ENCODE results near the gene DHX40. TPM values are rescaled to one million over a fixed set of nuclear protein-coding genes. Genes with fewer than 3 reads are reported as not detected.
A peak's percentile ranks its signal among the peaks of the same experiment; 100 is the strongest.
"Not testable (repeated sequence)": the region's sequence is repeated elsewhere in the genome, so short reads cannot be mapped to it uniquely, and the experiment has no call there.

DHX40 gene
- total RNA-seq, 1 experiment from 2014 or later, result 22.9 TPM

GRCh38 chr17:59651346-59651745, 85.9 kb downstream of the DHX40 start:
- POLR2A ChIA-PET (ENCODE audit: low non-redundant PET), result no interaction called here
- Histone ChIP-seq H3K36me3 (ENCODE audit: insufficient read depth, low read length, poor library complexity, severe bottlenecking) (peaks cover 83% of the 10 kb centered on the region), H3K4me1 (ENCODE audit: insufficient read depth, low read length, poor library complexity, severe bottlenecking) (no peaks in the 10 kb centered on the region), H3K4me3 (ENCODE audit: low read depth, low read length, poor library complexity, severe bottlenecking) (no peak overlapping the region), H3K27me3 (replicated peaks; ENCODE audit: insufficient read depth, low read depth, low read length, poor library complexity) (no peaks in the 10 kb centered on the region), H3K27ac (ENCODE audit: low read depth, low read length, poor library complexity, severe bottlenecking) (no peak overlapping the region), H3K9me3 (ENCODE audit: low read depth, low read length, poor library complexity, severe bottlenecking) (peaks cover 12% of the 10 kb centered on the region)
- no TSS peak for BruUV-seq (replicated peaks)
- DNase-seq (ENCODE audit: low spot score), result no peak
- TF ChIP-seq CTCF (conservative IDR thresholded peaks at IDR 0.05; ENCODE audit: low read depth, low read length), result no peak
- no peak for TF ChIP-seq EZH2 (IDR thresholded peaks at IDR 0.05; ENCODE audit: borderline replicate concordance, low read depth, low read length, poor library complexity, severe bottlenecking)
- CTCF ChIA-PET, result no interaction called here
- intact Hi-C loops (cut with micrococcal nuclease; ENCODE audit: unreplicated experiment), result no loop called here

DNA sequence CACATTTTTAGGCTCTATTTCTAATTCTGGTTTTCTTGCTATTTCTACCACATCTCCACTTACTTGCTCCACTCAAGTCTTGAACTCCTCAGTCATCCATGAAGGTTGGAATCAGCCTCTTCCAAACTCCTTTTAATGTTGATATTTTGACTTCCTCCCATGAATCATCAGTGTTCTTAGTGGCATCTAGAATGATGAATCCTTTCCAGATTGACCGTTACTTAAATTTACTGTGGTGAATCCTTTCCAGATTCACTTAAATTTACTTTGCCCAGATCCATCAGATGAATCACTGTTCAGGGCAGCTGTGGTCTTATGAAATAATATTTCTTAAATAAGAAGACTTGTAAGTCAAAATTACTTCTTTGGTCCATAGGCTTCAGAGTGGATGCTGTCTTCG, 86.7 kb downstream of the DHX40 start:
- Histone ChIP-seq H3K4me1 (ENCODE audit: insufficient read depth, low read length, poor library complexity, severe bottlenecking) (no peaks in the 10 kb centered on the region), H3K36me3 (ENCODE audit: insufficient read depth, low read length, poor library complexity, severe bottlenecking) (peaks cover 89% of the 10 kb centered on the region), H3K27me3 (replicated peaks; ENCODE audit: insufficient read depth, low read depth, low read length, poor library complexity) (no peaks in the 10 kb centered on the region), H3K27ac (ENCODE audit: low read depth, low read length, poor library complexity, severe bottlenecking) (no peak overlapping the region), H3K4me3 (ENCODE audit: low read depth, low read length, poor library complexity, severe bottlenecking) (no peak overlapping the region), H3K9me3 (ENCODE audit: low read depth, low read length, poor library complexity, severe bottlenecking) (peaks cover 12% of the 10 kb centered on the region)
- CTCF ChIA-PET, result no interaction called here
- no peak for DNase-seq (ENCODE audit: low spot score)
- no peak for TF ChIP-seq CTCF (conservative IDR thresholded peaks at IDR 0.05; ENCODE audit: low read depth, low read length)
- no peak for TF ChIP-seq EZH2 (IDR thresholded peaks at IDR 0.05; ENCODE audit: borderline replicate concordance, low read depth, low read length, poor library complexity, severe bottlenecking)
- POLR2A ChIA-PET (ENCODE audit: low non-redundant PET), result no interaction called here
- intact Hi-C loops (cut with micrococcal nuclease; ENCODE audit: unreplicated experiment), result no loop called here
- BruUV-seq (replicated peaks), result no TSS peak

- intact Hi-C loops (cut with micrococcal nuclease; ENCODE audit: unreplicated experiment); H3K4me3 ChIP-seq (ENCODE audit: low read depth, low read length, poor library complexity, severe bottlenecking); H3K27me3 ChIP-seq (replicated peaks; ENCODE audit: insufficient read depth, low read depth, low read length, poor library complexity); CTCF ChIA-PET; POLR2A ChIA-PET (ENCODE audit: low non-redundant PET); H3K27ac ChIP-seq (ENCODE audit: low read depth, low read length, poor library complexity, severe bottlenecking); BruUV-seq (replicated peaks); H3K4me1 ChIP-seq (ENCODE audit: insufficient read depth, low read length, poor library complexity, severe bottlenecking): not testable (repeated sequence)
- peaks cover 82% of the 10 kb centered on the region for H3K36me3 ChIP-seq (ENCODE audit: insufficient read depth, low read length, poor library complexity, severe bottlenecking)
- peaks cover 12% of the 10 kb centered on the region for H3K9me3 ChIP-seq (ENCODE audit: low read depth, low read length, poor library complexity, severe bottlenecking)
- DNase-seq (ENCODE audit: low spot score), result peak; percentile 25
Observed at GRCh38 chr17:59656624-59657023, 91.2 kb downstream of the DHX40 start.

Other genes starting within 250 kb of the DHX40 start
- 0.60 and 0.96 TPM in 2 replicates for gene YPEL2, start 234.0 kb upstream of the DHX40 start, total RNA-seq (2021)
- gene CLTC, start 54.3 kb downstream of the DHX40 start, total RNA-seq (2021), result 313 and 321 TPM in 2 replicates
- gene PTRH2, start 141.8 kb downstream of the DHX40 start, total RNA-seq (2021), result 46.8 and 50.3 TPM in 2 replicates
- gene VMP1, start 142.0 kb downstream of the DHX40 start, total RNA-seq (2021), result 107 and 110 TPM in 2 replicates

Data from A673 (cell line).